IMR-90 (cell line): ENCODE results near the gene CCN2. TPM values are rescaled to one million over a fixed set of nuclear protein-coding genes. Genes with fewer than 3 reads are reported as not detected.

Experiments
- ATAC-seq: fragments of 200-7000 bp; cut with Tn5 transposase; 2 replicates; pipeline ENCODE4 v1.9.1; 2020; ENCODE audit warnings: low read depth, mild to moderate bottlenecking, moderate library complexity
- BruUV-seq: library from RNA; stranded (reverse); fragments of 400-500 nt; replicated peaks from 2 replicates; lab custom pipeline; 2021; lab: Mats Ljungman, UMichigan
- CTCF ChIA-PET: fragments of 300-600 bp; formaldehyde crosslinking; extraction: SDS; loops from one replicate; lab custom pipeline; 2021; ENCODE audit warnings: antibody characterized with exemption; lab: Yijun Ruan, JAX
- POLR2A ChIA-PET: fragments of 300-600 bp; sonication (Branson Sonifier 250); formaldehyde crosslinking; loops from one replicate; lab custom pipeline; 2022; ENCODE audit warnings: antibody characterized with exemption; ENCODE audit not compliant: unreplicated experiment; lab: Charles Lee
- DNase-seq: peaks from one replicate; pipeline ENCODE4 v3.0.0; 2013
- H2AFZ ChIP-seq: replicated peaks from 2 replicates; pipeline ENCODE3; 2013; ENCODE audit warnings: low read length, mild to moderate bottlenecking; ENCODE audit not compliant: poor library complexity
- H2AK5ac ChIP-seq: 2 replicates; pipeline ENCODE4 v1.6.1; 2013; ENCODE audit warnings: low read depth, low read length, inconsistent platforms
- H2AK9ac ChIP-seq: replicated peaks from 2 replicates; pipeline ENCODE3; 2013; ENCODE audit warnings: mild to moderate bottlenecking, low read depth, low read length, moderate library complexity; ENCODE audit not compliant: poor library complexity
- H2BK120ac ChIP-seq: 2 replicates; pipeline ENCODE4 v1.6.1; 2013; ENCODE audit warnings: low read depth, low read length, inconsistent platforms
- H2BK15ac ChIP-seq: 3 replicates; pipeline ENCODE4 v1.6.1; 2013; ENCODE audit warnings: low read depth, low read length, inconsistent platforms
- H2BK20ac ChIP-seq: 2 replicates; pipeline ENCODE4 v1.6.1; 2013; ENCODE audit warnings: low read depth, mild to moderate bottlenecking, inconsistent platforms, low read length, moderate library complexity
- H2BK5ac ChIP-seq: 2 replicates; pipeline ENCODE4 v1.6.1; 2013; ENCODE audit warnings: mild to moderate bottlenecking, low read depth, low read length, inconsistent platforms; ENCODE audit not compliant: poor library complexity, severe bottlenecking
- H3K14ac ChIP-seq: replicated peaks from 2 replicates; pipeline ENCODE4 v1.6.1; 2013; ENCODE audit warnings: low read depth, low read length, inconsistent platforms
- H3K18ac ChIP-seq: 2 replicates; pipeline ENCODE4 v1.6.1; 2013; ENCODE audit warnings: low read depth, low read length, control low read depth
- H3K23ac ChIP-seq: 2 replicates; pipeline ENCODE4 v1.6.1; 2013; ENCODE audit warnings: low read depth, low read length, inconsistent platforms
- H3K27ac ChIP-seq: 2 replicates; pipeline ENCODE4 v1.5.1; 2013; ENCODE audit warnings: mild to moderate bottlenecking, control low read depth, low read length; ENCODE audit not compliant: insufficient read depth
- H3K27me3 ChIP-seq: 2 replicates; pipeline ENCODE4 v1.6.1; 2013; ENCODE audit warnings: low read length; ENCODE audit not compliant: control insufficient read depth, insufficient read depth
- H3K36me3 ChIP-seq: 2 replicates; pipeline ENCODE4 v1.6.1; 2013; ENCODE audit warnings: low read length, mixed read lengths; ENCODE audit not compliant: control insufficient read depth, insufficient read depth
- H3K4ac ChIP-seq: 2 replicates; pipeline ENCODE4 v1.6.1; 2013; ENCODE audit warnings: low read depth, low read length, inconsistent platforms
- H3K4me1 ChIP-seq: 2 replicates; pipeline ENCODE4 v1.6.1; 2013; ENCODE audit warnings: low read length, mixed read lengths; ENCODE audit not compliant: control insufficient read depth, insufficient read depth
- H3K4me2 ChIP-seq: 2 replicates; pipeline ENCODE4 v1.6.1; 2013; ENCODE audit warnings: low read depth, mild to moderate bottlenecking, control low read depth, low read length, moderate library complexity
- H3K4me3 ChIP-seq: 2 replicates; pipeline ENCODE4 v1.5.1; 2013; ENCODE audit warnings: low read depth, mild to moderate bottlenecking, control low read depth, low read length, moderate library complexity; ENCODE audit not compliant: insufficient read depth
- H3K56ac ChIP-seq: 2 replicates; pipeline ENCODE4 v1.6.1; 2013; ENCODE audit warnings: low read length, inconsistent platforms; ENCODE audit not compliant: insufficient read depth; ENCODE audit errors: extremely low read depth
- H3K79me1 ChIP-seq, 2 experiments: 2 replicates each; pipeline ENCODE4 v1.6.1; 2013; ENCODE audit warnings: low read length in 2 of 2, inconsistent platforms in 1 of 2, low read depth in 1 of 2
- H3K9ac ChIP-seq: 2 replicates; pipeline ENCODE4 v1.6.1; 2013; ENCODE audit warnings: low read depth, low read length, control low read depth
- H3K9me1 ChIP-seq: 2 replicates; pipeline ENCODE4 v1.6.1; 2013; ENCODE audit warnings: low read length, inconsistent platforms; ENCODE audit not compliant: insufficient read depth
- H3K9me3 ChIP-seq: 2 replicates; pipeline ENCODE4 v1.6.1; 2013; ENCODE audit warnings: low read length; ENCODE audit not compliant: control insufficient read depth, insufficient read depth
- H4K20me1 ChIP-seq: 2 replicates; pipeline ENCODE4 v1.6.1; 2013; ENCODE audit warnings: low read length, inconsistent platforms; ENCODE audit not compliant: insufficient read depth
- H4K5ac ChIP-seq: 2 replicates; pipeline ENCODE4 v1.6.1; 2013; ENCODE audit warnings: mild to moderate bottlenecking, low read depth, low read length, control low read depth
- H4K8ac ChIP-seq, 2 experiments: 2 replicates each; pipeline ENCODE4 v1.6.1; 2013; ENCODE audit warnings: low read depth in 2 of 2, low read length in 2 of 2, control low read depth in 1 of 2, inconsistent platforms in 1 of 2
- H4K91ac ChIP-seq: 2 replicates; pipeline ENCODE4 v1.6.1; 2013; ENCODE audit warnings: low read depth, low read length, inconsistent platforms; ENCODE audit not compliant: insufficient read depth
- BHLHE40 ChIP-seq: fragments of 150-350 bp; IDR thresholded peaks from 2 replicates; pipeline ENCODE4 v1.6.1; 2016; ENCODE audit warnings: mild to moderate bottlenecking, low read depth, low read length
- CEBPB ChIP-seq: IDR thresholded peaks from 2 replicates; pipeline ENCODE4 v1.6.1; 2012; ENCODE audit warnings: low read depth, low read length, improper control_type of control experiment
- CHD1 ChIP-seq: IDR thresholded peaks from 2 replicates; pipeline ENCODE4 v1.6.1; 2012; ENCODE audit warnings: low read depth, low read length, improper control_type of control experiment
- MAFK ChIP-seq: IDR thresholded peaks from 2 replicates; pipeline ENCODE4 v1.6.1; 2012; ENCODE audit warnings: low read depth, low read length, improper control_type of control experiment
- MAZ ChIP-seq: IDR thresholded peaks from 2 replicates; pipeline ENCODE4 v1.6.1; 2012; ENCODE audit warnings: low read depth, mild to moderate bottlenecking, low read length, improper control_type of control experiment, moderate library complexity, borderline replicate concordance
- MXI1 ChIP-seq: IDR thresholded peaks from 2 replicates; pipeline ENCODE4 v1.6.1; 2012; ENCODE audit warnings: low read depth, mild to moderate bottlenecking, low read length, moderate library complexity, borderline replicate concordance
- POLR2A ChIP-seq: IDR thresholded peaks from 2 replicates; pipeline ENCODE4 v1.6.1; 2012; ENCODE audit warnings: mild to moderate bottlenecking, low read depth, low read length
- RAD21 ChIP-seq: IDR thresholded peaks from 2 replicates; pipeline ENCODE4 v1.6.1; 2012; ENCODE audit warnings: low read length, improper control_type of control experiment
- RCOR1 ChIP-seq: IDR thresholded peaks from 2 replicates; pipeline ENCODE4 v1.6.1; 2012; ENCODE audit warnings: mild to moderate bottlenecking, low read length, improper control_type of control experiment; ENCODE audit not compliant: insufficient replicate concordance
- RFX5 ChIP-seq: IDR thresholded peaks from 2 replicates; pipeline ENCODE4 v1.8.0; 2012; ENCODE audit warnings: low read depth, mild to moderate bottlenecking, low read length, moderate library complexity
- SMC3 ChIP-seq: fragments of 150-350 bp; IDR thresholded peaks from 2 replicates; pipeline ENCODE4 v1.6.1; 2016; ENCODE audit warnings: low read depth, mild to moderate bottlenecking, antibody characterized with exemption, low read length, moderate library complexity
- WGBS, 2 experiments: methylation state at CpG; one replicate each; pipeline versions ENCODE4 v1.1.5 to v1.1.7; 2013; ENCODE audit warnings: missing lambda C conversion rate in 2 of 2; ENCODE audit not compliant: insufficient read length in 1 of 2; ENCODE audit errors: extremely low coverage in 2 of 2; 5-methylcytosine and 5-hydroxymethylcytosine counted together
- dilution Hi-C: fragments of 300-500 bp; cut with HindIII; formaldehyde crosslinking; loops from one replicate; pipeline ENCODE4 v1.14.3; 2018; ENCODE audit warnings: low sequenced_read_pairs; ENCODE audit not compliant: unreplicated experiment
- in situ Hi-C: fragments of 300-500 bp; cut with MboI; formaldehyde crosslinking; loops from 3 replicates; pipeline ENCODE4 v1.14.3; 2019; ENCODE audit warnings: low sequenced_read_pairs, inconsistent platforms, mixed read lengths
- intact Hi-C: fragments of 100-400 bp; cut with micrococcal nuclease; formaldehyde crosslinking; loops from 2 replicates; pipeline ENCODE4 v1.10.0; 2022
- polyA plus RNA-seq, 3 experiments: library from polyadenylated mRNA; depleted of rRNA; stranded (reverse); fragments of >200 nt; gene quantifications; 2 replicates each; pipeline ENCODE4 v1.2.3, GENCODE V29; 2012; ENCODE audit warnings: low replicate concordance in 1 of 3
- total RNA-seq: library from RNA; depleted of rRNA; stranded (reverse); fragments of >200 nt; gene quantifications from 2 replicates; pipeline ENCODE4 v1.2.3, GENCODE V29; 2012
- TF ChIP-seq, protein P1 (sequence below): fragments of 150-350 bp; IDR thresholded peaks from 2 replicates; pipeline ENCODE4 v1.6.1; 2017; ENCODE audit warnings: mild to moderate bottlenecking, antibody characterized with exemption, low read length, low read depth
- TF ChIP-seq, protein P2 (sequence below): conservative IDR thresholded peaks from 2 replicates; pipeline ENCODE4 v1.5.1; 2012; ENCODE audit warnings: mild to moderate bottlenecking, low read depth, low read length, improper control_type of control experiment

CCN2 gene
- total and polyA plus RNA-seq, 2 of the 4 experiments (the other 2 are of a cell fraction) = 148 to 1,205 TPM

DNA sequence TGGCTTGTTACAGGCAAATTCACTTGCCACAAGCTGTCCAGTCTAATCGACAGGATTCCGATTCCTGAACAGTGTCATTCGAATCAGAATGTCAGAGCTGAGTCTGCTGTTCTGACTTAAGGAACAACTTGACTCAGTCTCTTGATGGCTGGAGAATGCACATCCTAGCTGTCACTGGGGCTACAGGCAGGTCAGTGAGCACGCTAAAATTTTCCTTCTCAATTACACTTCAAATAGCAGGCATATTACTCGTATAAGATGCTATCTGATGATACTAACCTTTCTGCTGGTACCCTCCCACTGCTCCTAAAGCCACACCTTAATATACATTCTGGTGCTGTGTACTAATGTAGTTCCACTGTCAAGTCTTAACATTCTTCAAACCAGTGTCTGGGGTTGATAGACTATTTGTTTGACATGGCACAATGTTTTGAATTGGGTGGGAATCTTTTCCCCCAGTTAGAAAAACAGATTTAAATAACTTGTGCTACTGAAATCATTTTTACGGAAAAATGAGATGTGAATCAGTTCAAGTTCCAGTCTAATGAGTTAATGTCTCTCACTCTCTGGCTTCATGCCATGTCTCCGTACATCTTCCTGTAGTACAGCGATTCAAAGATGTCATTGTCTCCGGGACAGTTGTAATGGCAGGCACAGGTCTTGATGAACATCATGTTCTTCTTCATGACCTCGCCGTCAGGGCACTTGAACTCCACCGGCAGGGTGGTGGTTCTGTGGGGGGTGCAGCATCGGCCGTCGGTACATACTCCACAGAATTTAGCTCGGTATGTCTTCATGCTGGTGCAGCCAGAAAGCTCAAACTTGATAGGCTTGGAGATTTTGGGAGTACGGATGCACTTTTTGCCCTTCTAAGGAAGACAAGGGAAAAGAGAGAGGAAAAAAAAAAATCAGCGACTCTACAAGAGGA is 2.2 kb downstream of the CCN2 start:
- H3K4ac ChIP-seq = peak overlapping the region; percentile 85
- ChIA-PET CTCF (interaction anchor here (0.7 to 1.4 kb wide), 5 partner anchors 24 to 331 kb away, joined by 3 to 8 read pairs (median 3); no protein-coding TSS in a partner anchor), POLR2A (interaction anchor here (0.6 to 3.1 kb wide), 7 partner anchors 11 to 184 kb away, joined by 3 to 38 read pairs (median 7); no protein-coding TSS in a partner anchor)
- peak overlapping the region; percentile 97 for H3K14ac ChIP-seq
- H2BK15ac ChIP-seq = no peak overlapping the region
- H3K9ac ChIP-seq = peak overlapping the region; percentile 84
- peak overlapping the region; percentile 91 for H3K4me2 ChIP-seq
- peak overlapping the region; percentile 85 for H2BK5ac ChIP-seq
- peak overlapping the region; percentile 38 for H3K18ac ChIP-seq
- peak overlapping the region; percentile 45; the same call in 1 of the 2 replicates for H2AK5ac ChIP-seq
- intact Hi-C loops (no loop called here), dilution Hi-C loops (no loop called here), in situ Hi-C loops (no loop called here)
- H2AFZ ChIP-seq = peak overlapping the region; percentile 38
- no peaks in the 10 kb centered on the region for H3K27me3 ChIP-seq
- peak overlapping the region; percentile 66 for H3K4me3 ChIP-seq
- peaks cover 3 to 31% of the 10 kb centered on the region in 2 experiments; a peak in 3 of 4 replicates for H3K79me1 ChIP-seq
- peak overlapping the region; percentile 57 for H3K23ac ChIP-seq
- H2BK20ac ChIP-seq = peak overlapping the region; percentile 45; the same call in 1 of the 2 replicates
- ATAC-seq (peak; percentile 1), DNase-seq (peak; percentile 92)
- no peak overlapping the region for H4K91ac ChIP-seq
- peaks cover 47% of the 10 kb centered on the region for H4K20me1 ChIP-seq
- peaks cover 16% of the 10 kb centered on the region for H3K36me3 ChIP-seq
- TSS peak; percentile 80 for BruUV-seq
- peaks cover 6% of the 10 kb centered on the region for H3K4me1 ChIP-seq
- peak overlapping the region; percentile 32 for H4K5ac ChIP-seq
- H3K27ac ChIP-seq = peak overlapping the region; percentile 71
- H3K9me1 ChIP-seq = peaks cover 6% of the 10 kb centered on the region
- no peaks in the 10 kb centered on the region for H3K9me3 ChIP-seq
- H2AK9ac ChIP-seq = peak overlapping the region; percentile 68
- H2BK120ac ChIP-seq = peak overlapping the region; percentile 79
- 15% methylated on average over 5 of the region's 18 CpGs; no CpG with 5 or more reads in 1 of the 2 experiments for WGBS, 2 experiments
- peak overlapping the region in 1 of 2 experiments; percentile 56; a peak in 2 of 4 replicates for H4K8ac ChIP-seq
- peak overlapping the region; percentile 64 for H3K56ac ChIP-seq
- TF ChIP-seq MAZ (peak; percentile 35; the same call in 1 of the 2 replicates), MAFK (peak; percentile 35), RFX5 (no peak), CHD1 (peak; percentile 63; the same call in 1 of the 2 replicates), POLR2A (peak; percentile 76), CEBPB (no peak), RAD21 (no peak), SMC3 (0 out of 2 replicates have a peak, but pooled peaks have one; percentile 20), BHLHE40 (no peak), RCOR1 (no peak), MXI1 (no peak)
- TF ChIP-seq, protein P1, sequence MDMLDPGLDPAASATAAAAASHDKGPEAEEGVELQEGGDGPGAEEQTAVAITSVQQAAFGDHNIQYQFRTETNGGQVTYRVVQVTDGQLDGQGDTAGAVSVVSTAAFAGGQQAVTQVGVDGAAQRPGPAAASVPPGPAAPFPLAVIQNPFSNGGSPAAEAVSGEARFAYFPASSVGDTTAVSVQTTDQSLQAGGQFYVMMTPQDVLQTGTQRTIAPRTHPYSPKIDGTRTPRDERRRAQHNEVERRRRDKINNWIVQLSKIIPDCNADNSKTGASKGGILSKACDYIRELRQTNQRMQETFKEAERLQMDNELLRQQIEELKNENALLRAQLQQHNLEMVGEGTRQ = peak; percentile 43; the same call in 1 of the 2 replicates
- TF ChIP-seq, protein P2, sequence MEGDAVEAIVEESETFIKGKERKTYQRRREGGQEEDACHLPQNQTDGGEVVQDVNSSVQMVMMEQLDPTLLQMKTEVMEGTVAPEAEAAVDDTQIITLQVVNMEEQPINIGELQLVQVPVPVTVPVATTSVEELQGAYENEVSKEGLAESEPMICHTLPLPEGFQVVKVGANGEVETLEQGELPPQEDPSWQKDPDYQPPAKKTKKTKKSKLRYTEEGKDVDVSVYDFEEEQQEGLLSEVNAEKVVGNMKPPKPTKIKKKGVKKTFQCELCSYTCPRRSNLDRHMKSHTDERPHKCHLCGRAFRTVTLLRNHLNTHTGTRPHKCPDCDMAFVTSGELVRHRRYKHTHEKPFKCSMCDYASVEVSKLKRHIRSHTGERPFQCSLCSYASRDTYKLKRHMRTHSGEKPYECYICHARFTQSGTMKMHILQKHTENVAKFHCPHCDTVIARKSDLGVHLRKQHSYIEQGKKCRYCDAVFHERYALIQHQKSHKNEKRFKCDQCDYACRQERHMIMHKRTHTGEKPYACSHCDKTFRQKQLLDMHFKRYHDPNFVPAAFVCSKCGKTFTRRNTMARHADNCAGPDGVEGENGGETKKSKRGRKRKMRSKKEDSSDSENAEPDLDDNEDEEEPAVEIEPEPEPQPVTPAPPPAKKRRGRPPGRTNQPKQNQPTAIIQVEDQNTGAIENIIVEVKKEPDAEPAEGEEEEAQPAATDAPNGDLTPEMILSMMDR = no peak
